ENCODE data around the gene PMP22.

Gene PMP22

DNA sequence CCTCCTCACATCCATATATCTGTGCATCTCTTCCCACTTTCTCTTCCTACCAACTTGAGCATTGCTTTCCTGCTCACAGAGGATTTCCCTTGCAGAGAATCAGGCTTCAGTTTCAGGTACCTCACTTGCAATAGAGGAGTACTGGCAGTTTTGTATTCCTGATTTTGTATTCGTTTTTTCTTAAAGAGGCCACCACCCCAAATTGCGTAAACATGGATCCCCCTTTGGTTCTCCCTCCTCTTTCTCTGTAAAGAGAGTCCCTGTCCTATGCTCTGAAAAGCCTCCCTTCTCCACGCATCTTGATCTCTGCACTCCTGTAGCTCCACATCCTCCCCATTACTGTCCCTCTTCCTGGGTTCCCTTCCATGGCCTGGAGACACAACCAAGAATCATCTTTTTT lies 44.1 kb upstream of the PMP22 start:
- Histone ChIP-seq H3K79me2 (ENCODE audit: low read length) (no peaks in the 10 kb centered on the region), H3K4me3 (ENCODE audit: low read length) (no peak overlapping the region), H3K4me1 (ENCODE audit: low read length) (no peaks in the 10 kb centered on the region), H3K9me3 (replicated peaks; ENCODE audit: insufficient read depth, low read length) (no peaks in the 10 kb centered on the region), H3K27ac (ENCODE audit: low read length) (no peak overlapping the region), H3F3A (ENCODE audit: insufficient read depth, low read length) (no peaks in the 10 kb centered on the region), H3K27me3 (replicated peaks; ENCODE audit: insufficient read depth, low read length) (no peaks in the 10 kb centered on the region), H3K36me3 (replicated peaks; ENCODE audit: insufficient read depth, low read length) (no peaks in the 10 kb centered on the region), H4K20me1 (ENCODE audit: insufficient read depth, low read length) (no peaks in the 10 kb centered on the region), H3K9ac (ENCODE audit: low read length) (no peak overlapping the region), H3K9me2 (replicated peaks; ENCODE audit: insufficient read depth, low read length) (no peaks in the 10 kb centered on the region), H2AFZ (ENCODE audit: low read length) (no peak overlapping the region), H3K4me2 (ENCODE audit: low read depth, low read length) (no peak overlapping the region)
- TF ChIP-seq, protein P1, sequence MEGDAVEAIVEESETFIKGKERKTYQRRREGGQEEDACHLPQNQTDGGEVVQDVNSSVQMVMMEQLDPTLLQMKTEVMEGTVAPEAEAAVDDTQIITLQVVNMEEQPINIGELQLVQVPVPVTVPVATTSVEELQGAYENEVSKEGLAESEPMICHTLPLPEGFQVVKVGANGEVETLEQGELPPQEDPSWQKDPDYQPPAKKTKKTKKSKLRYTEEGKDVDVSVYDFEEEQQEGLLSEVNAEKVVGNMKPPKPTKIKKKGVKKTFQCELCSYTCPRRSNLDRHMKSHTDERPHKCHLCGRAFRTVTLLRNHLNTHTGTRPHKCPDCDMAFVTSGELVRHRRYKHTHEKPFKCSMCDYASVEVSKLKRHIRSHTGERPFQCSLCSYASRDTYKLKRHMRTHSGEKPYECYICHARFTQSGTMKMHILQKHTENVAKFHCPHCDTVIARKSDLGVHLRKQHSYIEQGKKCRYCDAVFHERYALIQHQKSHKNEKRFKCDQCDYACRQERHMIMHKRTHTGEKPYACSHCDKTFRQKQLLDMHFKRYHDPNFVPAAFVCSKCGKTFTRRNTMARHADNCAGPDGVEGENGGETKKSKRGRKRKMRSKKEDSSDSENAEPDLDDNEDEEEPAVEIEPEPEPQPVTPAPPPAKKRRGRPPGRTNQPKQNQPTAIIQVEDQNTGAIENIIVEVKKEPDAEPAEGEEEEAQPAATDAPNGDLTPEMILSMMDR (IDR thresholded peaks at IDR 0.05; ENCODE audit: low read length), result no peak
- no peak for TF ChIP-seq EZH2 (optimal IDR thresholded peaks at IDR 0.05; ENCODE audit: low read depth, low read length)
- no peak for TF ChIP-seq EZH2phosphoT487 (IDR thresholded peaks at IDR 0.05; ENCODE audit: low read length)
- DNase-seq, result no peak

DNA sequence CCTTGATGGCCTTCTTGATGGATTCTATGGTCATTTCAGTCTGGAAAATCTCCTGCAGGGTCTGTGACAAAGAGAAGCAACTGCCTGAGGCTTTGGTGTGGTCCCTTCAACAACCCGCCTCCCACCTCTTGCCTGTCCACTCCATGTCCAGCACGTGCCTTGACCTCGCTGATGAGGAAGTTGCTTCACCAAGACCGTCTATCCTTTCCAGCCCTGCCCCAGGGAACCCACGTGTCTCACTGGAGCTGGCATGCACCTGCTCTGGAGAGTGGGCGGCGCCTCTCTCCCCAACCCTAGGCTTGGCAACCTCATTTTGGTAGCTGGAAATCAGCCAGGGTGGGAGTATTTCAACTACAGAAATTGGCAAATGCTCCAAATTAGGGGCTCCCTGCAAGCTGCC lies 43.6 kb upstream of the PMP22 start:
- Histone ChIP-seq H3K79me2 (ENCODE audit: low read length) (no peaks in the 10 kb centered on the region), H3F3A (ENCODE audit: insufficient read depth, low read length) (no peaks in the 10 kb centered on the region), H4K20me1 (ENCODE audit: insufficient read depth, low read length) (no peaks in the 10 kb centered on the region), H3K4me1 (ENCODE audit: low read length) (no peaks in the 10 kb centered on the region), H3K27me3 (replicated peaks; ENCODE audit: insufficient read depth, low read length) (no peaks in the 10 kb centered on the region), H3K27ac (ENCODE audit: low read length) (no peak overlapping the region), H2AFZ (ENCODE audit: low read length) (no peak overlapping the region), H3K9me2 (replicated peaks; ENCODE audit: insufficient read depth, low read length) (no peaks in the 10 kb centered on the region), H3K36me3 (replicated peaks; ENCODE audit: insufficient read depth, low read length) (no peaks in the 10 kb centered on the region), H3K9ac (ENCODE audit: low read length) (no peak overlapping the region), H3K4me2 (ENCODE audit: low read depth, low read length) (no peak overlapping the region), H3K4me3 (ENCODE audit: low read length) (no peak overlapping the region), H3K9me3 (replicated peaks; ENCODE audit: insufficient read depth, low read length) (no peaks in the 10 kb centered on the region)
- DNase-seq, result no peak
- TF ChIP-seq, protein P1 (IDR thresholded peaks at IDR 0.05; ENCODE audit: low read length), result no peak
- no peak for TF ChIP-seq EZH2 (optimal IDR thresholded peaks at IDR 0.05; ENCODE audit: low read depth, low read length)
- no peak for TF ChIP-seq EZH2phosphoT487 (IDR thresholded peaks at IDR 0.05; ENCODE audit: low read length)

DNA sequence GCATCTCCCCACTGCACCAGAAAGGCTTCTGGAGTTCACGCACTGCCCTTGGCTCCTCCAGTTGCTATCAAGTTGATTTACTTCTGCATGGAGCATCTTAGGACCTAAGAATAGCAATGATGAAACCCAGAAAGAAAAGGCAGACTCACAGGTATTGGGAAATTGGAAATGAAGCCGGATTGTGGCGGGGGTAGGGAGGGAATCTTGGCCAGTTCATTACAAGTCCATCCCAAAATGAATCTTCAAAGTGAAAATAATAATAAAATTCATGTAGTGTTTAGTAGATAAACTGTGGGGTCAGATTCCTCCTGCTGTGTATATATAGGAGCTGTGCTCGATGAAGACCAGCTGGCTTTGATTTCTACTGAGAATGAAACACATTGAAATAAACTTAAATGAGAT lies 42.6 kb upstream of the PMP22 start:
- H2AFZ ChIP-seq (ENCODE audit: low read length), result no peak overlapping the region
- no peak overlapping the region for H3K27ac ChIP-seq (ENCODE audit: low read length)
- DNase-seq, result no peak
- no peaks in the 10 kb centered on the region for H3K79me2 ChIP-seq (ENCODE audit: low read length)
- TF ChIP-seq, protein P1 (IDR thresholded peaks at IDR 0.05; ENCODE audit: low read length), result no peak
- no peak for TF ChIP-seq EZH2 (optimal IDR thresholded peaks at IDR 0.05; ENCODE audit: low read depth, low read length)
- H3K9me3 ChIP-seq (replicated peaks; ENCODE audit: insufficient read depth, low read length), result no peaks in the 10 kb centered on the region
- H3K36me3 ChIP-seq (replicated peaks; ENCODE audit: insufficient read depth, low read length), result no peaks in the 10 kb centered on the region
- no peaks in the 10 kb centered on the region for H4K20me1 ChIP-seq (ENCODE audit: insufficient read depth, low read length)
- no peaks in the 10 kb centered on the region for H3K9me2 ChIP-seq (replicated peaks; ENCODE audit: insufficient read depth, low read length)
- H3K4me3 ChIP-seq (ENCODE audit: low read length), result no peak overlapping the region
- no peaks in the 10 kb centered on the region for H3K27me3 ChIP-seq (replicated peaks; ENCODE audit: insufficient read depth, low read length)
- H3K9ac ChIP-seq (ENCODE audit: low read length), result no peak overlapping the region
- no peak overlapping the region for H3K4me2 ChIP-seq (ENCODE audit: low read depth, low read length)
- no peaks in the 10 kb centered on the region for H3K4me1 ChIP-seq (ENCODE audit: low read length)
- H3F3A ChIP-seq (ENCODE audit: insufficient read depth, low read length), result no peaks in the 10 kb centered on the region

Measured in MM.1S (cell line).